GM12875 (cell line): Measurements from ENCODE around the gene NOS3.

Experiments
- H3K4me3 ChIP-seq: one replicate; pipeline ENCODE4 v1.5.1; 2011; ENCODE audit warnings: low read depth, low read length, control low read depth
- CTCF ChIP-seq: IDR thresholded peaks from 2 replicates; pipeline ENCODE4 v1.5.1; 2011; ENCODE audit warnings: low read depth, mild to moderate bottlenecking, control low read depth, inconsistent platforms, low read length, moderate library complexity, borderline replicate concordance; ENCODE audit not compliant: insufficient read depth

The NOS3 gene

DNA sequence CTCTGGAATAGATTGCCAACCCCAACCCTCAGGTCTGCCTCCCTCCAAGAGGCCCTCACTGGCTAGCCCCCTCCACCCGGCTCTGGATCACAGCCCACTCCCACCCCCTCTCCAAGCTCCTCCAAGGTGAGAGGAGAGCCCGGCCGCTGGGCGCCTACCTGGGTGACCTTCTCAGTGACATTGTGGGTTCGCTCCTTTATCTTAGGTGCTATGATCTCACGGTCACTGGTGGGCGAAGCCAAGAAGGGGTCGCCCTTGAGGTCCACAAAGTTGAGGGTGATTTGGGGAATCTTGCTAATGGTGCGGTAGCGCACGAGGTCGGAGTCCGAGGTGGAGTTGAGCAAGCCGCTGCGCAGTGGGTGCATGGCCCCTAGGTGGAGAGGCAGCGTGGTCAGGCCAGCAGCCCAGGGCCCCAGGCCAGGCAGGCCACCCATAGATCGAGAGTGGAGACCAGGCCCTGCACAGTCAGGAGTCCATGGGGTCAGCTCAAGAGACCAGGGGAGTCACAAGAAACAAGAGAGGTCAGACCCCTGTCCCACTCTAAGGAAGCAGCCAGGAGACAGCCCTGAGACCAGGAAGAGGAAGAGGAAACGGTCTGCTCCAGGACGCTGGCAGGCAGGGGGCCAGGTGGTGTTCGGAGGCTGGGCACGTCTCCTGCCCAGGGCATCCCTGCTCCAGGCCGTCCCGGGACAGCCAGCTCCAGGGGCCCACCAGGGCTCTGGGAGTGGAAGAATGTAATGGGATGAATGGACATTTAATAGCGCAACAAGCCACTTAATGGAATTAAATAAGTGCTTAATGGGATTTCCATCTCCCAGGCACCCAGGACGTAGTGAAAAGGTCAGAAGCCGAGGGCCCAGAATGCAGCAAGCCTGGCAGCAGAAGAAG is 33.4 kb upstream of the NOS3 start:
- TF ChIP-seq CTCF = no peak
- H3K4me3 ChIP-seq = no peak overlapping the region

DNA sequence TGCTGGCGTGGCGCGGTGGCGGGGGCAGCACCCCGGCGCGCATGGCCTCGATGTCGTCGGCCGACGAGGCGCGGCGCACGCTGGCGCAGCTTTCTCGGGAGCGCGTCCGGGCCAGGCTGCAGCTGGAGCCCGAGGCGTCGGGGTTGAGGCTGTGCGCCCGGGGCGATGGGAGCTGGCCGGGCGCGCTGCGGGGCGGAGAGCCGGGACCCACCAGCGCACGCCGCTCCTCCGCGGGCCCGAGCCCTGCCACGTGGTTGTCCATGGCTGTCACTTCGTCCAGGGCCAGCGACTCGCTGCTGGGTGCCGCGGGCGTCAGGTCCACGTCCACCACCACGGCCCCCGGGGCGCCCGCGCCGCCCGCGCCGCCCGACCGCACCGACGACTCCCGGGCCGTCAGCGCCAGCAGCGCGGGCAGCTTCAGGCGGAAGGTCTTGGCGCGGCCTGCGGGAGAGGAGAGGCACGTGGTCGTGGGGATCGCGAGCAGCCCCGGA is 32.7 kb upstream of the NOS3 start:
- no peak overlapping the region for H3K4me3 ChIP-seq

GRCh38 chr7:150958597-150958996 is 32.2 kb upstream of the NOS3 start:
- TF ChIP-seq CTCF = no peak
- no peak overlapping the region for H3K4me3 ChIP-seq

More for the DNA sequence above, 32.7 kb upstream of the NOS3 start:
- TF ChIP-seq CTCF = no peak

DNA sequence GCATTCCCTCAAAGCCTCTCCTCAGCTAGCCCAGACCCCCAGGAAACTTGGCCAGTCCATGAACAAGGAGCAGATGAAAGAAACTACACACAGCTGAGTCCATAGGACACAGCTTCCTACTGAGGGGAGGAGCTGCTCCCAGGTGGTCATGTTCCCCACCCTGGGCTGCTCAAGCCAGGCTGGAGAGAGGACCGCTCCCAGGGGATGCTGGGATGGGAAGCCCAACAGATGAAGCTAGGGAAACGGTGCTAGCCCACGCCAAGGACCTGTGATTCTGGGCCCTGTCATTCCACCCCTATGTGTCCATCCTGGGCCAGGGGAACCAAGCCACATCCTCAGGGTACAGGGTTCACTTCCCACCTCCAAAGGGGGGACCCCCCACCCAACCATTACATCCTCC is 31.7 kb upstream of the NOS3 start:
- no peak overlapping the region for H3K4me3 ChIP-seq
- TF ChIP-seq CTCF = no peak

GRCh38 chr7:150959739-150960734 is 30.8 kb upstream of the NOS3 start:
- no peak overlapping the region for H3K4me3 ChIP-seq
- no peak for TF ChIP-seq CTCF

DNA sequence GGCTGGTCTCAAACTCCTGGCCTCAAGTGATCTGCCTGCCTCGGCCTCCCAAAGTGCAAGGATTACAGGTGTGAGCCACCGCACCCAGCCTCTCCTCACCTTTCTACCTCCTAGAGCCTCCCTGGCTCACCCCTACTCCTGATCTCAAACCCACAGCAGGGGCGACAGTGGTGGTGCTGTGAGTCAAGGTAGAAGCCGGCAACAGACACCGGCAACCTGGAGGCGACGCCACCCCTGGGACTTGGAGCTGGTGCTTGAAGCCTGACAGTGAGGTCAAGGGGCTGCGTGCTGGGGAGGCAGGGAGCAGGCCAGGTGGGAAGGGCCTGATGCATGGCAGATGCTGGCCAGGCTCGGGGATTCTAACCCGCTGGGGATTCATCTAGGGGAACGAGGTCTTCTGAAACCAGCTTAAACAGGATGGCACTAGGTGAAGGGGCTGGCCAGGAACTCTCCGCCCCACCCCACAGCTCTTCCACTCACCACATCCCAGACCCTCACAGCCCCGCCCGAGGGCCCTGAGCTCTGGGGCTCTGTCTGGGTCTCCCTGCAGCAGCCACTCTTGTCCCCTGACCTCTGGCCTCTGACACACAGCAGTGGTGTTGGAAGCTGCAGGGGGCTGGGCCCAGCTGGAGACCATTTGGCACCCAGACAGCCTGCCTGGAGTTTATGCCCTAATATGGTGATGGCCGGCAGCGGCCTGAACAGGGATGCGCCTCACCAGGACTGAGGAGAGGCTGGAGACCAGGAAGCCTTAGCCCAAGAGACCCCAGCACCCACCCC is 29.1 kb upstream of the NOS3 start:
- no peak overlapping the region for H3K4me3 ChIP-seq
- no peak for TF ChIP-seq CTCF
